Osteocyte (in vitro differentiated cells): ENCODE data around the gene SND1. TPM values are rescaled to one million over a fixed set of nuclear protein-coding genes. Genes with fewer than 3 reads are reported as not detected.

ENCODE experiments used
- DNase-seq: peaks from one replicate; pipeline ENCODE4 v3.0.0; 2021; ENCODE audit warnings: mixed read lengths; ENCODE audit not compliant: unreplicated experiment; ENCODE audit errors: extremely low spot score
- H3K27ac Mint-ChIP-seq: one replicate; pipeline ENCODE4 v1.8.0; 2021; ENCODE audit warnings: mild to moderate bottlenecking, mixed read lengths; ENCODE audit not compliant: unreplicated experiment
- H3K27me3 Mint-ChIP-seq: one replicate; pipeline ENCODE4 v1.8.0; 2021; ENCODE audit warnings: mixed read lengths; ENCODE audit not compliant: unreplicated experiment
- H3K36me3 Mint-ChIP-seq: one replicate; pipeline ENCODE4 v1.8.0; 2021; ENCODE audit warnings: mixed read lengths; ENCODE audit not compliant: unreplicated experiment
- H3K4me1 Mint-ChIP-seq: one replicate; pipeline ENCODE4 v1.8.0; 2021; ENCODE audit warnings: mixed read lengths; ENCODE audit not compliant: unreplicated experiment
- H3K4me3 Mint-ChIP-seq: one replicate; pipeline ENCODE4 v1.8.0; 2021; ENCODE audit warnings: mild to moderate bottlenecking, moderate library complexity, mixed read lengths; ENCODE audit not compliant: unreplicated experiment
- H3K9me3 Mint-ChIP-seq: one replicate; pipeline ENCODE4 v1.8.0; 2021; ENCODE audit warnings: mixed read lengths; ENCODE audit not compliant: unreplicated experiment
- total RNA-seq: library from RNA; stranded (reverse); gene quantifications from 2 replicates; pipeline ENCODE4 v1.2.1, GENCODE V29; 2021
- TF ChIP-seq, protein P1 (sequence below): fragments of 200-600 bp; sonication (generic); IDR thresholded peaks from 2 replicates; pipeline ENCODE4 v1.5.0; 2021; ENCODE audit warnings: antibody characterized with exemption, mild to moderate bottlenecking, moderate library complexity

The SND1 gene
- total RNA-seq, 1 donor from 2014 or later, result 229 TPM

DNA sequence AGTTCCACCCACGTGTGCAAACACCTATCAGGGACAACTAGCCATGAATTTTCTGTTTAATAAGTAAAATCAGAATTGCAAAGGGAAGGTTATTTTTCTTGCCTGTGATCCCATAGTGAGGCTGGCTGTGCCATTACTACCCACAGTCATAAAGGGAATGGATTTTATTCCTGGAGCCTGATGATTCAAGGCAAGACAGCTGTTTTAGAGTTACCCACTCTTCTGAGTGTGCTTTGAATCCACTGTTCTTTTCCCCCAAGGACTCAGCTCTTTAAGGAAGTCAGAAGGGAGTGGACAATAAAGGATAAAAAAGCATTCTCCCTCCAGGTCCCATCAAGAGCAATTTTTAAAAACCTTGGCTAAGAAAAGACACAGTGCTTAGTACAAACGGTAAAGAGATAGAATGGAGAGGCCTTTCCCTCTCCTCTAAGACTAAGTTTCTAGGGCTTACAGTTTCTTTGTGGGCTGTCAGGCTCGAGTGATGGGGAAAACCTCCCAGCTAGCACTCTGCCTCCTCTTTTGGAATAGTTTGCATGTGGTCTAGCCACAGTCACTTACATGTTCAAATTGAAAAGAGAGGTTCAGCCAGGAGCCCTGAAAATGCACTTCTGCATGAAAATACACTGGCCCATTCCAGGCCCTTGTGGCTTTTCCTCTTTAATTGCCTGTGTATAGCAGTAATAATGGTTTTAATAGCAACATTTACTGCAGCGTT is 384.4 kb downstream of the SND1 start:
- H3K4me3 Mint-ChIP-seq, result no peak overlapping the region
- peaks cover 5% of the 10 kb centered on the region for H3K4me1 Mint-ChIP-seq
- TF ChIP-seq, protein P1, sequence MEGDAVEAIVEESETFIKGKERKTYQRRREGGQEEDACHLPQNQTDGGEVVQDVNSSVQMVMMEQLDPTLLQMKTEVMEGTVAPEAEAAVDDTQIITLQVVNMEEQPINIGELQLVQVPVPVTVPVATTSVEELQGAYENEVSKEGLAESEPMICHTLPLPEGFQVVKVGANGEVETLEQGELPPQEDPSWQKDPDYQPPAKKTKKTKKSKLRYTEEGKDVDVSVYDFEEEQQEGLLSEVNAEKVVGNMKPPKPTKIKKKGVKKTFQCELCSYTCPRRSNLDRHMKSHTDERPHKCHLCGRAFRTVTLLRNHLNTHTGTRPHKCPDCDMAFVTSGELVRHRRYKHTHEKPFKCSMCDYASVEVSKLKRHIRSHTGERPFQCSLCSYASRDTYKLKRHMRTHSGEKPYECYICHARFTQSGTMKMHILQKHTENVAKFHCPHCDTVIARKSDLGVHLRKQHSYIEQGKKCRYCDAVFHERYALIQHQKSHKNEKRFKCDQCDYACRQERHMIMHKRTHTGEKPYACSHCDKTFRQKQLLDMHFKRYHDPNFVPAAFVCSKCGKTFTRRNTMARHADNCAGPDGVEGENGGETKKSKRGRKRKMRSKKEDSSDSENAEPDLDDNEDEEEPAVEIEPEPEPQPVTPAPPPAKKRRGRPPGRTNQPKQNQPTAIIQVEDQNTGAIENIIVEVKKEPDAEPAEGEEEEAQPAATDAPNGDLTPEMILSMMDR, result no peak
- H3K36me3 Mint-ChIP-seq, result no peaks in the 10 kb centered on the region
- H3K9me3 Mint-ChIP-seq, result no peaks in the 10 kb centered on the region
- no peaks in the 10 kb centered on the region for H3K27me3 Mint-ChIP-seq
- no peak for DNase-seq
- no peak overlapping the region for H3K27ac Mint-ChIP-seq

GRCh38 chr7:128037081-128037480 is 385.1 kb downstream of the SND1 start:
- TF ChIP-seq, protein P1, result no peak
- Mint-ChIP-seq H3K36me3 (peaks cover 2% of the 10 kb centered on the region), H3K4me3 (no peak overlapping the region), H3K27ac (no peak overlapping the region), H3K4me1 (peaks cover 9% of the 10 kb centered on the region), H3K27me3 (no peaks in the 10 kb centered on the region), H3K9me3 (no peaks in the 10 kb centered on the region)
- DNase-seq, result no peak

DNA sequence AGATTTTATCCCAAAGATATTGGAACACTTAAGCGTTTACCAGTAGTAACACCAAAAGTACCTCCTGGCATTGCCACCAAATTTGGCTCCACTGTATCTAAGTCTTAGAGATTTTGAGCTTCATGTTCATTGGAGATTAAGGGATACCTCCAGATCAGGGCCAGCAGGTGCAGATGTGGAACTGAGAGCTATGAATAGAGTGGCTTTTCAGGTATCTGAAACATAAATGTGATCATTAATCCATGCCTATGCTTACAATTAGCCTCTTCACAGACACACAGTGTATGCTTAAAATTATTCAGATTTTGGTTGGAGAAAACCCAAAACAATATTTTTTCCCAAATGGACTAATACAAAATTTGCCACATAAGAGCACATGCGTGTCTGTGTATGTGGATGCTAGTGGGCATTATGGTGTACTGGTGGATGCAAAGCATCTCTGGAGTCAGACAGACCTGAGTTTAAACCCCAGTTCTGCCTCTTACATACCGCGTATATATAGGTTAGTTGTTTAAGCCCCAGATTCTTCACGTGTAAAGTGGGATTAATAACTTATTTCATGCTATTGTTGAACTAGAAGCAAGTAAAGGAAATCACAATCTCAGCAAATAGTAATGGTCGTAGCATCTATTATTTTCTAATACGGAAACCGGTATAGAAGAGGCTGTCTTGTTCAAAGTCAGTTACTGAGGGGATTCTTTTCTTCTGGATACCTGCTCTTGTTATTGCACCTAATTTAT is 386.1 kb downstream of the SND1 start:
- no peak for DNase-seq
- TF ChIP-seq, protein P1, result no peak
- no peak overlapping the region for H3K27ac Mint-ChIP-seq
- no peaks in the 10 kb centered on the region for H3K27me3 Mint-ChIP-seq
- no peak overlapping the region for H3K4me3 Mint-ChIP-seq
- H3K36me3 Mint-ChIP-seq, result peaks cover 2% of the 10 kb centered on the region
- H3K4me1 Mint-ChIP-seq, result peaks cover 10% of the 10 kb centered on the region
- no peaks in the 10 kb centered on the region for H3K9me3 Mint-ChIP-seq

DNA sequence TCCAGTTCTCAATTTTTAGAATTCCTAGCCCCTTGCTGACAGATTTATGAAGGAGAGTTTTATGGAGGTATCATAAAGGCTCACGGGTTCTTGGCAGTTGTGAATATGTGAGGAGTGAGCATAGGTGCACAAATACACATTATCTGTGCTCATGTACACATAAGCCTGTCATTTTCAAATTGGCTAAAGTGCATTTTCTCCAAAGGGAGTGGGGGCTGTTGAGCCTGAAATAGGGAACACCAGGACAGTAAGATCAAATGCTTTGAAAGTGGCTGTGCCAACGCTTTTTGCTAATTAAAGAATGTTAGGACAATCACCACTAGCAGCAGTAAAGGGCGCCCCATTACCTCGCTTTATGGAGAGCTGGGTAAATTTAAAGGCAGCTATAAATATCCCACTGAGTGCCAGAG is 387.6 kb downstream of the SND1 start:
- H3K9me3 Mint-ChIP-seq, result no peaks in the 10 kb centered on the region
- H3K4me3 Mint-ChIP-seq, result no peak overlapping the region
- H3K27me3 Mint-ChIP-seq, result no peaks in the 10 kb centered on the region
- H3K4me1 Mint-ChIP-seq, result peaks cover 10% of the 10 kb centered on the region
- no peak overlapping the region for H3K27ac Mint-ChIP-seq
- DNase-seq, result no peak
- H3K36me3 Mint-ChIP-seq, result peaks cover 2% of the 10 kb centered on the region
- TF ChIP-seq, protein P1, result no peak

DNA sequence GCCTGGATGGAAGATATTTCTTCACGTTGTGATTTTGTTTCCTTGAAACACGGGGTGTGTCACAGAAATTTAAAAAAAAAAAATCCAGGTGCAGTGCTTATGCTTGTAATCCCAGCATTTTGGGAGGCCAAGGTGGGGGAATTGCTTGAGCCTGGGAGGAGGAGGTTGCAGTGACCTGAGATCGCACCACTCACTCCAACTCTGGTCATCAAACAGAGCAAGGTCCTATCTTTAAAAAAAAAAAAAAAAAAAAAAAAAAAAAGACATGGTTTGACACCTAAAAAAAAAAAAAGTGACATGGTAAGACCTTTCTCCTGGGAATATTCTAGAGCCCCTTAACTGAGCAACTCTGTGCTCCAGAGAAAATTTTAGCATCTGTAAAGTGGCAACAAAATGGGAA is 388.2 kb downstream of the SND1 start:
- no peak overlapping the region for H3K4me3 Mint-ChIP-seq
- H3K36me3 Mint-ChIP-seq, result peaks cover 2% of the 10 kb centered on the region
- H3K27ac Mint-ChIP-seq, result no peak overlapping the region
- H3K4me1 Mint-ChIP-seq, result peaks cover 10% of the 10 kb centered on the region
- TF ChIP-seq, protein P1, result no peak
- no peaks in the 10 kb centered on the region for H3K27me3 Mint-ChIP-seq
- DNase-seq, result no peak
- no peaks in the 10 kb centered on the region for H3K9me3 Mint-ChIP-seq
